HG03039 (cell line): Measurements from ENCODE around the gene USF1.
"Not testable (repeated sequence)": the region's sequence is repeated elsewhere in the genome, so short reads cannot be mapped to it uniquely, and the experiment has no call there.

Source experiments
- ATAC-seq: cut with Tn5 transposase; IDR thresholded peaks from one replicate; pipeline ENCODE4 v1.9.1; 2021; ENCODE audit warnings: mild to moderate bottlenecking, moderate library complexity; ENCODE audit not compliant: unreplicated experiment

Gene USF1

GRCh38 chr1:160992036-160992435 lies 53.7 kb downstream of the USF1 start:
- not testable (repeated sequence) for ATAC-seq
